Upper lobe of right lung (tissue), 1 donor: ENCODE results near the gene FAM222B. TPM values are rescaled to one million over a fixed set of nuclear protein-coding genes. Genes with fewer than 3 reads are reported as not detected.

Source experiments
- ATAC-seq: fragments of 200-7000 bp; cut with Tn5 transposase; one replicate; pipeline ENCODE4 v1.9.1; 2020; ENCODE audit warnings: mild to moderate bottlenecking, moderate library complexity
- DNase-seq: peaks from one replicate; pipeline ENCODE4 v3.0.0-alpha.2; 2020
- H3K27ac ChIP-seq: fragments of 200-600 bp; one replicate; pipeline ENCODE4 v1.8.0; 2022
- H3K27me3 ChIP-seq: fragments of 200-600 bp; one replicate; pipeline ENCODE4 v1.8.0; 2022; ENCODE audit warnings: mild to moderate bottlenecking
- H3K36me3 ChIP-seq: fragments of 200-600 bp; one replicate; pipeline ENCODE4 v1.8.0; 2022
- H3K4me1 ChIP-seq: fragments of 200-600 bp; one replicate; pipeline ENCODE4 v1.8.0; 2022
- H3K4me3 ChIP-seq: fragments of 200-600 bp; one replicate; pipeline ENCODE4 v1.8.0; 2022; ENCODE audit warnings: mild to moderate bottlenecking
- H3K9me3 ChIP-seq: fragments of 200-600 bp; one replicate; pipeline ENCODE4 v1.8.0; 2022
- CTCF ChIP-seq: fragments of 200-600 bp; IDR thresholded peaks from one replicate; pipeline ENCODE4 v1.8.0; 2022; ENCODE audit warnings: antibody characterized with exemption
- intact Hi-C: fragments of 100-400 bp; cut with DNase I; formaldehyde crosslinking; loops from one replicate; pipeline ENCODE4 v1.11.0; 2022
- total RNA-seq: library from RNA; stranded (reverse); fragmentation: NEBNext Ultra II Directional; extraction: Animal tissue kit (Norgen Biotek cat#: 25700); gene quantifications from one replicate; pipeline ENCODE4 v1.2.1, GENCODE V29; 2021
- donor health status: DM: no; HTN: yes; CAD: no; lungs with severe emphysema.

FAM222B gene
- total RNA-seq, 1 donor from 2014 or later, result 22.2 TPM

GRCh38 chr17:28887871-28888471 lies 45.4 kb upstream of the FAM222B start:
- H3K36me3 ChIP-seq, result peaks cover 42% of the 10 kb centered on the region
- TF ChIP-seq CTCF, result no peak
- DNase-seq, result no peak
- intact Hi-C loops, result no loop called here
- no peak overlapping the region for H3K4me3 ChIP-seq
- no peaks in the 10 kb centered on the region for H3K27me3 ChIP-seq
- no peak overlapping the region for H3K27ac ChIP-seq
- no peak for ATAC-seq
- H3K4me1 ChIP-seq, result peaks cover 17% of the 10 kb centered on the region
- no peaks in the 10 kb centered on the region for H3K9me3 ChIP-seq

GRCh38 chr17:28885951-28886350 lies 43.4 kb upstream of the FAM222B start:
- H3K27ac ChIP-seq, result no peak overlapping the region
- TF ChIP-seq CTCF, result no peak
- peaks cover 63% of the 10 kb centered on the region for H3K36me3 ChIP-seq
- H3K4me3 ChIP-seq, result no peak overlapping the region
- no peak for DNase-seq
- H3K9me3 ChIP-seq, result no peaks in the 10 kb centered on the region
- peaks cover 4% of the 10 kb centered on the region for H3K4me1 ChIP-seq
- intact Hi-C loops, result no loop called here
- ATAC-seq, result no peak
- no peaks in the 10 kb centered on the region for H3K27me3 ChIP-seq

GRCh38 chr17:28885363-28885762 lies 42.8 kb upstream of the FAM222B start:
- H3K4me3 ChIP-seq, result no peak overlapping the region
- no peak for TF ChIP-seq CTCF
- H3K36me3 ChIP-seq, result peaks cover 69% of the 10 kb centered on the region
- H3K27me3 ChIP-seq, result no peaks in the 10 kb centered on the region
- H3K27ac ChIP-seq, result no peak overlapping the region
- H3K4me1 ChIP-seq, result peaks cover 4% of the 10 kb centered on the region
- DNase-seq (no peak), ATAC-seq (no peak)
- intact Hi-C loops, result no loop called here
- no peaks in the 10 kb centered on the region for H3K9me3 ChIP-seq

- intact Hi-C loops, result no loop called here
- H3K9me3 ChIP-seq, result no peaks in the 10 kb centered on the region
- H3K4me1 ChIP-seq, result no peaks in the 10 kb centered on the region
- DNase-seq (no peak), ATAC-seq (no peak)
- no peaks in the 10 kb centered on the region for H3K27me3 ChIP-seq
- H3K27ac ChIP-seq, result no peak overlapping the region
- no peak for TF ChIP-seq CTCF
- no peak overlapping the region for H3K4me3 ChIP-seq
- peaks cover 81% of the 10 kb centered on the region for H3K36me3 ChIP-seq
Measured at GRCh38 chr17:28883967-28884702, 41.5 kb upstream of the FAM222B start.

- intact Hi-C loops, result no loop called here
Measured at GRCh38 chr17:28882154-28882895, 39.7 kb upstream of the FAM222B start.

More at GRCh38 chr17:28882154-28882895, 39.7 kb upstream of the FAM222B start:
- Histone ChIP-seq H3K4me1 (no peaks in the 10 kb centered on the region), H3K27me3 (no peaks in the 10 kb centered on the region), H3K36me3 (peaks cover 91% of the 10 kb centered on the region), H3K4me3 (no peak overlapping the region), H3K27ac (no peak overlapping the region), H3K9me3 (no peaks in the 10 kb centered on the region)
- no peak for ATAC-seq
- DNase-seq, result no peak
- no peak for TF ChIP-seq CTCF
